MM.1S (cell line): Measurements from ENCODE around the gene NOP14.
A peak's percentile ranks its signal among the peaks of the same experiment; 100 is the strongest.

ENCODE experiments used
- DNase-seq: peaks from one replicate; pipeline ENCODE4 v3.0.0-alpha.2; 2015
- H2AFZ ChIP-seq: fragments of 300-600 bp; sonication (generic); 2 replicates; pipeline ENCODE4 v1.6.0; 2016; ENCODE audit warnings: antibody characterized with exemption, low read length
- H3F3A ChIP-seq: fragments of 300-600 bp; sonication (generic); 2 replicates; pipeline ENCODE4 v1.6.1; 2016; ENCODE audit warnings: mild to moderate bottlenecking, antibody characterized with exemption, low read length, moderate library complexity, mixed read lengths; ENCODE audit not compliant: insufficient read depth
- H3K27ac ChIP-seq: fragments of 300-600 bp; sonication (generic); 2 replicates; pipeline ENCODE4 v1.5.1; 2016; ENCODE audit warnings: mild to moderate bottlenecking, low read length
- H3K27me3 ChIP-seq: fragments of 300-600 bp; sonication (generic); replicated peaks from 2 replicates; pipeline ENCODE4 v1.6.0; 2016; ENCODE audit warnings: low read length; ENCODE audit not compliant: insufficient read depth
- H3K36me3 ChIP-seq: fragments of 300-600 bp; sonication (generic); replicated peaks from 2 replicates; pipeline ENCODE4 v1.6.1; 2016; ENCODE audit warnings: mild to moderate bottlenecking, low read length, mixed read lengths; ENCODE audit not compliant: insufficient read depth
- H3K4me1 ChIP-seq: fragments of 300-600 bp; sonication (generic); 2 replicates; pipeline ENCODE4 v1.6.1; 2016; ENCODE audit warnings: low read length, mixed read lengths
- H3K4me2 ChIP-seq: fragments of 300-600 bp; sonication (generic); 2 replicates; pipeline ENCODE4 v1.6.0; 2016; ENCODE audit warnings: low read depth, low read length
- H3K4me3 ChIP-seq: fragments of 300-600 bp; sonication (generic); 2 replicates; pipeline ENCODE4 v1.5.1; 2016; ENCODE audit warnings: low read length, mixed read lengths
- H3K79me2 ChIP-seq: fragments of 300-600 bp; sonication (generic); 2 replicates; pipeline ENCODE4 v1.6.1; 2016; ENCODE audit warnings: mixed run types, low read length, mixed read lengths
- H3K9ac ChIP-seq: fragments of 300-600 bp; sonication (generic); 2 replicates; pipeline ENCODE4 v1.6.1; 2016; ENCODE audit warnings: low read length, mixed read lengths
- H3K9me2 ChIP-seq: fragments of 300-600 bp; sonication (generic); replicated peaks from 2 replicates; pipeline ENCODE4 v1.6.1; 2016; ENCODE audit warnings: mild to moderate bottlenecking, low read length, mixed read lengths; ENCODE audit not compliant: insufficient read depth
- H3K9me3 ChIP-seq: fragments of 300-600 bp; sonication (generic); replicated peaks from 2 replicates; pipeline ENCODE4 v1.6.1; 2016; ENCODE audit warnings: mild to moderate bottlenecking, low read length, mixed read lengths; ENCODE audit not compliant: insufficient read depth
- H4K20me1 ChIP-seq: fragments of 300-600 bp; sonication (generic); 2 replicates; pipeline ENCODE4 v1.6.1; 2016; ENCODE audit warnings: mild to moderate bottlenecking, low read length, moderate library complexity, mixed read lengths; ENCODE audit not compliant: insufficient read depth
- EZH2 ChIP-seq: fragments of 300-600 bp; sonication (generic); optimal IDR thresholded peaks from 2 replicates; pipeline ENCODE3; 2017; ENCODE audit warnings: low read depth, mild to moderate bottlenecking, antibody characterized with exemption, low read length, mixed read lengths
- EZH2phosphoT487 ChIP-seq: fragments of 300-600 bp; sonication (generic); IDR thresholded peaks from 2 replicates; pipeline ENCODE4 v1.6.1; 2018; ENCODE audit warnings: antibody characterized with exemption, low read length
- TF ChIP-seq, protein P1 (sequence below): fragments of 300-600 bp; sonication (generic); IDR thresholded peaks from 2 replicates; pipeline ENCODE4 v1.5.1; 2016; ENCODE audit warnings: antibody characterized with exemption, low read length, mixed read lengths

NOP14 gene

GRCh38 chr4:2949782-2950125, 13.5 kb downstream of the NOP14 start:
- no peak overlapping the region for H3K4me3 ChIP-seq
- DNase-seq, result no peak
- H3K79me2 ChIP-seq, result peaks cover 27% of the 10 kb centered on the region
- no peaks in the 10 kb centered on the region for H3K27me3 ChIP-seq
- no peaks in the 10 kb centered on the region for H3K4me1 ChIP-seq
- no peak overlapping the region for H3K4me2 ChIP-seq
- H3K9me3 ChIP-seq, result no peaks in the 10 kb centered on the region
- no peaks in the 10 kb centered on the region for H3K9me2 ChIP-seq
- no peak overlapping the region for H3K27ac ChIP-seq
- no peak overlapping the region for H3K9ac ChIP-seq
- no peak overlapping the region for H2AFZ ChIP-seq
- H3K36me3 ChIP-seq, result peaks cover 22% of the 10 kb centered on the region
- H3F3A ChIP-seq, result peaks cover 7% of the 10 kb centered on the region
- TF ChIP-seq EZH2phosphoT487 (no peak), EZH2 (no peak)
- TF ChIP-seq, protein P1, sequence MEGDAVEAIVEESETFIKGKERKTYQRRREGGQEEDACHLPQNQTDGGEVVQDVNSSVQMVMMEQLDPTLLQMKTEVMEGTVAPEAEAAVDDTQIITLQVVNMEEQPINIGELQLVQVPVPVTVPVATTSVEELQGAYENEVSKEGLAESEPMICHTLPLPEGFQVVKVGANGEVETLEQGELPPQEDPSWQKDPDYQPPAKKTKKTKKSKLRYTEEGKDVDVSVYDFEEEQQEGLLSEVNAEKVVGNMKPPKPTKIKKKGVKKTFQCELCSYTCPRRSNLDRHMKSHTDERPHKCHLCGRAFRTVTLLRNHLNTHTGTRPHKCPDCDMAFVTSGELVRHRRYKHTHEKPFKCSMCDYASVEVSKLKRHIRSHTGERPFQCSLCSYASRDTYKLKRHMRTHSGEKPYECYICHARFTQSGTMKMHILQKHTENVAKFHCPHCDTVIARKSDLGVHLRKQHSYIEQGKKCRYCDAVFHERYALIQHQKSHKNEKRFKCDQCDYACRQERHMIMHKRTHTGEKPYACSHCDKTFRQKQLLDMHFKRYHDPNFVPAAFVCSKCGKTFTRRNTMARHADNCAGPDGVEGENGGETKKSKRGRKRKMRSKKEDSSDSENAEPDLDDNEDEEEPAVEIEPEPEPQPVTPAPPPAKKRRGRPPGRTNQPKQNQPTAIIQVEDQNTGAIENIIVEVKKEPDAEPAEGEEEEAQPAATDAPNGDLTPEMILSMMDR, result no peak
- H4K20me1 ChIP-seq, result no peaks in the 10 kb centered on the region

DNA sequence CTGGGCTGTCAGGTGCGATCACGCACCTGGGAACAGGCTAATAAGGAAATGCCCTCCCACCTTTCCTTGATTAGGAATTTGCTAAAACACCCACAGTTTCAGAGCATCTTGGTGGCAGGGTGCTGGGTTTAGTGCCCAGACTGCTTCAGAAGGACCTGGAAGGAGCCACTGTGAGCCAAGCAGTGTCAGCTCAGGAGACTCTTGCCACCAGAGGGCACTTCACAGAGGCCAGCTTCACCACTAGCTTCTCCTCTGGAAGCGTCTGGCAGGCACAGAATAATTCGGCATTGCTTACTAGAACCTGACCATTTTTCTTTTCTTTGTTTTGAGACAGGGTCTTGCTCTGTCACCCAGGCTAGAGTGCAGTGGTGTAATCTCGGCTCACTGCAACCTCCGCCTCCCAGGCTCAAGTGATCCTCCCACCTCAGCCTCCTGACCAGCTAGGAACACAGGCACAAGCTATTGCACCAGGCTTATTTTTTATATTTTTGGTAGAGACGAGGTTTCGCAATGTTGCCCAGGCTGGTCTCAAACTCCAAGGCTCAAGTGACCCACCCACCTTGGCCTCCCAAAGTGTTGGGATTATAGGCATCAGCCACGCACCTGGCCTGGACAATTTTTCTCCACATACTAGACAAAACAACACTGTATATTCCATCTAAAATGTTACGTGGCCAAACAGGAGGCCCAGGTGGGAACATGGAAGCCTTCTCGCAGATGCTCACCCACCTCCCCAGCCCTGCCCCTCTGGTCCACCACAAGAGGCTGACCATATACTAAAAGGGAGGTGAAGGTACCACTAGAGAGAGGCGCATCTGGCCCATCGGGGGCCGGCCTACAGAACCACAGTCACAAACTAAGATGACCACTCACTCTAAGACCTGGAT, 14.1 kb downstream of the NOP14 start:
- no peaks in the 10 kb centered on the region for H3K4me1 ChIP-seq
- peaks cover under 1% of the 10 kb centered on the region for H3F3A ChIP-seq
- TF ChIP-seq, protein P1, result peak; percentile 24
- TF ChIP-seq EZH2phosphoT487, result no peak
- H3K4me3 ChIP-seq, result no peak overlapping the region
- no peaks in the 10 kb centered on the region for H4K20me1 ChIP-seq
- no peak overlapping the region for H3K27ac ChIP-seq
- H3K36me3 ChIP-seq, result peaks cover 22% of the 10 kb centered on the region
- DNase-seq, result no peak
- no peak overlapping the region for H2AFZ ChIP-seq
- no peaks in the 10 kb centered on the region for H3K27me3 ChIP-seq
- H3K9ac ChIP-seq, result no peak overlapping the region
- no peaks in the 10 kb centered on the region for H3K9me3 ChIP-seq
- H3K79me2 ChIP-seq, result peaks cover 27% of the 10 kb centered on the region
- H3K4me2 ChIP-seq, result no peak overlapping the region
- H3K9me2 ChIP-seq, result no peaks in the 10 kb centered on the region

GRCh38 chr4:2947926-2948325, 15.3 kb downstream of the NOP14 start:
- Histone ChIP-seq H2AFZ (no peak overlapping the region), H3K27ac (no peak overlapping the region), H3K79me2 (peaks cover 24% of the 10 kb centered on the region), H3K4me3 (no peak overlapping the region), H4K20me1 (no peaks in the 10 kb centered on the region), H3K9me2 (no peaks in the 10 kb centered on the region), H3K4me2 (no peak overlapping the region), H3K36me3 (peaks cover 22% of the 10 kb centered on the region), H3F3A (no peaks in the 10 kb centered on the region; the same call in 1 of the 2 replicates), H3K27me3 (no peaks in the 10 kb centered on the region), H3K4me1 (no peaks in the 10 kb centered on the region), H3K9me3 (no peaks in the 10 kb centered on the region), H3K9ac (no peak overlapping the region)
- no peak for DNase-seq
- TF ChIP-seq EZH2phosphoT487 (no peak), EZH2 (no peak)
- TF ChIP-seq, protein P1, result no peak
